GM12878 (cell line): ENCODE results near the gene SLC34A3. TPM values are rescaled to one million over a fixed set of nuclear protein-coding genes. Genes with fewer than 3 reads are reported as not detected.

Experiments used
- BCLAF1 ChIP-seq: fragments of 450-650 bp; IDR thresholded peaks from 2 replicates; pipeline ENCODE4 v1.6.1; 2017; ENCODE audit warnings: antibody characterized with exemption, mild to moderate bottlenecking, moderate library complexity
- EED ChIP-seq: sonication (generic); IDR thresholded peaks from 2 replicates; pipeline ENCODE4 v1.6.1; 2016; ENCODE audit warnings: antibody characterized with exemption, low read depth
- FOXK2 ChIP-seq: fragments of 450-650 bp; IDR thresholded peaks from 2 replicates; pipeline ENCODE4 v1.6.1; 2017; ENCODE audit warnings: mild to moderate bottlenecking, moderate library complexity
- HCFC1 ChIP-seq: fragments of 150-350 bp; IDR thresholded peaks from 2 replicates; pipeline ENCODE4 v1.6.1; 2014; ENCODE audit warnings: low read length
- MYB ChIP-seq: fragments of 150-350 bp; IDR thresholded peaks from 2 replicates; pipeline ENCODE4 v1.6.1; 2014; ENCODE audit warnings: mild to moderate bottlenecking, low read depth, low read length, borderline replicate concordance
- RUNX3 ChIP-seq: IDR thresholded peaks from 2 replicates; pipeline ENCODE4 v1.6.1; 2012; ENCODE audit warnings: low read length, inconsistent platforms
- SRF ChIP-seq, 2 experiments: IDR thresholded peaks; 2 replicates each; pipeline ENCODE4 v1.6.1; 2011; ENCODE audit warnings: low read depth in 2 of 2, low read length in 2 of 2, mild to moderate bottlenecking in 1 of 2, moderate library complexity in 1 of 2
- STAT3 ChIP-seq: IDR thresholded peaks from 2 replicates; pipeline ENCODE4 v1.6.1; 2011; ENCODE audit warnings: low read depth, low read length, improper control_type of control experiment
- TARDBP ChIP-seq: IDR thresholded peaks from 2 replicates; pipeline ENCODE4 v1.6.1; 2016; ENCODE audit warnings: borderline replicate concordance
- ZBTB11 ChIP-seq: fragments of 450-650 bp; formaldehyde crosslinking; IDR thresholded peaks from 2 replicates; pipeline ENCODE4 v1.5.0; 2022; ENCODE audit warnings: mild to moderate bottlenecking, missing genetic modification characterization
- ZNF217 ChIP-seq: fragments of 450-650 bp; IDR thresholded peaks from 2 replicates; pipeline ENCODE4 v1.6.1; 2017; ENCODE audit warnings: antibody characterized with exemption, mild to moderate bottlenecking
- polyA plus RNA-seq, 11 experiments: library from polyadenylated mRNA; depleted of rRNA in 4 of 11; unstranded in 6 of 11; stranded (reverse) in 5 of 11; fragments of >200 nt; fragmentation: Nextera tagmentation in 4 of 11; fragmentation: Illumina TruSeq in 1 of 11; extraction: Ambion mirVana in 4 of 11; extraction: Trizol in 1 of 11; gene quantifications; 1 replicate in 1 of 11; 2 replicates in 10 of 11; pipeline versions ENCODE4 v1.2.1 to v1.2.3, GENCODE V29; 2011 to 2016; ENCODE audit warnings: inconsistent platforms in 2 of 11, missing spikeins in 2 of 11, low read depth in 1 of 11
- total RNA-seq, 4 experiments: library from RNA; depleted of rRNA in 3 of 4; stranded (reverse); fragments of >200 nt in 3 of 4; fragmentation: Illumina TruSeq in 1 of 4; extraction: Trizol in 1 of 4; gene quantifications; 2 replicates each; pipeline versions ENCODE4 v1.2.1 to v1.2.3, GENCODE V29; 2013 to 2021

Gene SLC34A3
- total and polyA plus RNA-seq, 10 of the 15 experiments (the other 5 are each of a cell fraction or from before 2014, with no cell fraction given): not detected

GRCh38 chr9:137280474-137281344 is 50.0 kb downstream of the SLC34A3 start (continued):
- TF ChIP-seq TARDBP (no peak), HCFC1 (no peak), STAT3 (no peak), FOXK2 (no peak), ZNF217 (no peak), MYB (no peak), RUNX3 (peak; percentile 44; the same call in 1 of the 2 replicates), BCLAF1 (no peak), EED (no peak), ZBTB11 (CRISPR knock-in tag) (no peak), SRF (IDR thresholded peaks at IDR 0.05; ENCODE audit: low read depth in 2 of 2, low read length in 2 of 2) (no peak)
